DOHH2 (cell line): ENCODE data around the gene TEKTIP1.

Source experiments
- EZH2phosphoT487 ChIP-seq: fragments of 200-600 bp; sonication (generic); IDR thresholded peaks from 2 replicates; pipeline ENCODE4 v1.6.1; 2017; ENCODE audit warnings: borderline replicate concordance, mild to moderate bottlenecking, antibody characterized with exemption, low read length, moderate library complexity, mixed read lengths
- TF ChIP-seq, protein P1 (sequence below): fragments of 200-600 bp; sonication (generic); IDR thresholded peaks from one replicate; pipeline ENCODE4 v1.5.1; 2014; ENCODE audit warnings: antibody characterized with exemption, mild to moderate bottlenecking, low read depth, low read length; ENCODE audit not compliant: poor library complexity, severe bottlenecking

DNA sequence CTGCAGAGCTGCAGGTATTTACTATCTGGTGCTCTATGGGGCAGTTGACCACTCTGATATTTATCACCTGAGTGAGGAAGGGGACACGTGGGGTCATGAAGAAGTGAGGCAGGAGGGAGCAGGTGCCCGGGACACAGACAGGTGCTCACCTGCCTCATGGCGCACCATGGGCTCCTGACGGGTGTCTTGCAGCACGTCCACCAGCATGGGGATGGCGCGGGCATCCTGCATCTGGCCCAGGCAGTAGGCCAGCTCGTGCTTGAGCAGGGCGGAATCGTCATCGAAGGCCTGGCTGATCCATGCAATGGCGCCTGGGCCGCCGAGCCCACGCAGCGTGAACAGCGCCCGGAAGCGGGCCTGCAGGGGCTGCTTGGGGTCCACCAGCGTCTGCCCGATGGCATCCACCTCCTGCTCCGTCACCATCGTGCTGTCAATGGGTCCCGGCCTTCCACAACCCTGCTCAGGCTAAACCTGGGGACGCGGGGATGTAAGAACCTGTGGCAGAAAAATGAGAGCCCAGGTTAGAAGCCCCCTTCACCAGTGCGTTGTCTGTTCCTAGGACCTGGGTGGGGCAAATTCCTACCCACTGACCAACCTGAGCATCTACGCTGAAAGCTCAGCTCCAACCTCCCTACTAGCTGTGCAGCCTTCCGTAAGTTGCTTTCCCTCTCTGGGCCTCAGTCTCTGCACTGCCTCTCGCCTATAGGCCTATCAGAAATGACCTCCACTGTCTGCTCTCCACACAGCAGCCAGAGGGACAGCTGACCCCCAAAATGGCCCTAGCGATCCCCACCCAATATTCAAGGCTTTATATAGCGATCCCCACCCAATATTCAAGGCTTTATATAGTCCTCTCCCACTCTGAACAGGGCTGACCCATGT is 42.3 kb upstream of the TEKTIP1 start:
- TF ChIP-seq, protein P1, sequence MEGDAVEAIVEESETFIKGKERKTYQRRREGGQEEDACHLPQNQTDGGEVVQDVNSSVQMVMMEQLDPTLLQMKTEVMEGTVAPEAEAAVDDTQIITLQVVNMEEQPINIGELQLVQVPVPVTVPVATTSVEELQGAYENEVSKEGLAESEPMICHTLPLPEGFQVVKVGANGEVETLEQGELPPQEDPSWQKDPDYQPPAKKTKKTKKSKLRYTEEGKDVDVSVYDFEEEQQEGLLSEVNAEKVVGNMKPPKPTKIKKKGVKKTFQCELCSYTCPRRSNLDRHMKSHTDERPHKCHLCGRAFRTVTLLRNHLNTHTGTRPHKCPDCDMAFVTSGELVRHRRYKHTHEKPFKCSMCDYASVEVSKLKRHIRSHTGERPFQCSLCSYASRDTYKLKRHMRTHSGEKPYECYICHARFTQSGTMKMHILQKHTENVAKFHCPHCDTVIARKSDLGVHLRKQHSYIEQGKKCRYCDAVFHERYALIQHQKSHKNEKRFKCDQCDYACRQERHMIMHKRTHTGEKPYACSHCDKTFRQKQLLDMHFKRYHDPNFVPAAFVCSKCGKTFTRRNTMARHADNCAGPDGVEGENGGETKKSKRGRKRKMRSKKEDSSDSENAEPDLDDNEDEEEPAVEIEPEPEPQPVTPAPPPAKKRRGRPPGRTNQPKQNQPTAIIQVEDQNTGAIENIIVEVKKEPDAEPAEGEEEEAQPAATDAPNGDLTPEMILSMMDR: no peak
- TF ChIP-seq EZH2phosphoT487: no peak
